Activated CD8-positive, alpha-beta memory T cell treated with anti-CD3 and anti-CD28 coated beads, Interleukin-2, amount 10 ng/mL, durations not matched to agents 7 days and 5 days (primary cell): ENCODE measurements around the gene CCND3. TPM values are rescaled to one million over a fixed set of nuclear protein-coding genes. Genes with fewer than 3 reads are reported as not detected.
"Not testable (repeated sequence)": the region's sequence is repeated elsewhere in the genome, so short reads cannot be mapped to it uniquely, and the experiment has no call there.

Experiments used
- ATAC-seq: fragments of 150-1000 bp; cut with Tn5 transposase; one replicate; pipeline ENCODE4 v1.10.0; 2021; ENCODE audit warnings: moderate library complexity
- CTCF ChIA-PET: fragments of 350-600 bp; sonication (Branson Sonifier 250); formaldehyde crosslinking; loops from one replicate; lab custom pipeline; 2021; ENCODE audit warnings: antibody characterized with exemption; lab: Charles Lee
- DNase-seq: peaks from one replicate; pipeline ENCODE4 v3.0.0-alpha.2; 2020
- H3K27ac Mint-ChIP-seq: one replicate; pipeline ENCODE4 v1.8.0; 2021; ENCODE audit warnings: mild to moderate bottlenecking, mixed read lengths
- H3K27me3 Mint-ChIP-seq: one replicate; pipeline ENCODE4 v1.8.0; 2021; ENCODE audit warnings: mixed read lengths
- H3K36me3 Mint-ChIP-seq: one replicate; pipeline ENCODE4 v1.8.0; 2021; ENCODE audit warnings: mild to moderate bottlenecking, mixed read lengths
- H3K4me1 Mint-ChIP-seq: one replicate; pipeline ENCODE4 v1.8.0; 2021; ENCODE audit warnings: mixed read lengths
- H3K4me3 Mint-ChIP-seq: one replicate; pipeline ENCODE4 v1.8.0; 2021; ENCODE audit warnings: mild to moderate bottlenecking, moderate library complexity, mixed read lengths
- H3K9me3 Mint-ChIP-seq: one replicate; pipeline ENCODE4 v1.8.0; 2022; ENCODE audit warnings: low read depth, mixed read lengths
- total RNA-seq, 2 experiments: library from RNA; stranded (reverse); gene quantifications; one replicate each; pipeline ENCODE4 v1.2.3, GENCODE V29; 2021

The CCND3 gene
- total RNA-seq, 2 experiments from 2014 or later, result 333 to 502 TPM

DNA sequence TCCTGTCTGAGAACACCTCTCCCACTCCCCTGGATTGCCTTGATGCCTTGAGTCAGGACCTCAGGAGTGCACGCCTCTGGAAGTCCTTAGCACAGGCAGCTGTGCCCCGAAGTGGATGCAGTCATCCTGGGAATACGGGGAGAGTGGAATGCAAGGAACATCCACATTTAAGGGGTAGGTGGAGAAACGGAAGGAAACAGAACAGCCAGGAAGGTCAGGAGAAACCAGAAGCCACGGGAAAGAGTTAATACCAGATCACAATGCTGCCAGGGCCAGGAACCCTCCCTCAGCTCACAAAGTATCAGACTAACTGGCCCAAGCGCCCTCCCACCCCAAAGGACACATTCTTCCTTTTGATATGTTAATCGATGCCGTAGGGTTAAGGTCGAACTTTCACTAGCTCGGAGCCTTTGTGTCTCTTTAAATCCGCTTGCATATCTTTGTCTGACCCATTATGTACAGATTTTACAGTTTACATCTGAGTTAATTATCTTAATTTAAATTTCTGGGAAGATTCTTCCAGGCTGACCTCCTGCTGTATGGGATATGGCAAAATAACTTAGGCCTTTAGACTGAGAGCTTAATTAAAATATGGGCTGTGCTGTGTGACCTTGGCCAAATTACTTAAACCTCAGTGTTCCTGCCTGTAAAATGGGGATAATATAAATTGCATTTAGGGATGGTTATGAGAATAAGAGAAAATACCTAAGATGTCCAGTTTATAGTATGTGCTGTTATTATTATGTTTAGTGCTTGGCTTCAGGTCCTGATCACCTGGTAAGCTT is 24.0 kb upstream of the CCND3 start:
- Mint-ChIP-seq H3K4me3 (no peak overlapping the region), H3K36me3 (peaks cover 9% of the 10 kb centered on the region), H3K27ac (no peak overlapping the region), H3K4me1 (peaks cover 48% of the 10 kb centered on the region), H3K27me3 (no peaks in the 10 kb centered on the region), H3K9me3 (no peaks in the 10 kb centered on the region)
- CTCF ChIA-PET, result interaction anchor here (2.2 kb wide), 1 partner anchor 26 kb away, joined by 5 read pairs; no protein-coding TSS in a partner anchor
- DNase-seq (no peak), ATAC-seq (no peak)

DNA sequence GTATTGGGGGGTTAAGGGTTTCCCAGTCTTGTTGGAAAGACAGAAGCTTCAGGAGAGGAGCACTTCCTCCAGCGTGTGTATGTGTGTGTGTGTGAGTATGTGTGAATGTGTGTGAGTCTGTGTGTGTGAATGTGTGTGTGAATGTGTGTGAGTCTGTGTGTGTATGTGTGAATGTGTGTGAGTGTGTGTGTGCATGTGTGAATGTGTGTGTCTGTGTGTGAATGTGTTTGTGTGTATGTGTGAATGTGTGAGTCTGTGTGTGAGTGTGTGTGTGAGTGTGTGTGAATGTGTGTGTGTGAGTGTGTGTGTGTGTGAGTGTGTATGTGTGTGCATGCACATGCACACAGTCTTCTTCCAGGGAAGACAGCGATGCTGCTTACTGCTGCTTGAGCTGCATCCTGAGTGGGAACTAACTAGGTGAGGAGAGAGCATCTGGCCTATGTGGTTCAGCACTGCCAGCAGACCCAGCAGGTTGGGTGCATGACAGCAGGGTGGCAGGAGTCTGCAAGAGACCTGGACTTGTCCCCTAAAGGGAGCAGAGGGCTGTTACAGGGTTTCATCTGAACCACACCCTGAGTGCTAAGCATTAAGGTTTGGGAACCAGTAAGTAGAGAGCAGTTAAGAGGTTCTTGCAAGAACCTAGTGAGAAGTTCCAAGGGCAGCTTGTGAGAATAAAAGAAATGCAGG is 22.7 kb upstream of the CCND3 start:
- no peaks in the 10 kb centered on the region for H3K27me3 Mint-ChIP-seq
- peak; percentile 40 for ATAC-seq

DNA sequence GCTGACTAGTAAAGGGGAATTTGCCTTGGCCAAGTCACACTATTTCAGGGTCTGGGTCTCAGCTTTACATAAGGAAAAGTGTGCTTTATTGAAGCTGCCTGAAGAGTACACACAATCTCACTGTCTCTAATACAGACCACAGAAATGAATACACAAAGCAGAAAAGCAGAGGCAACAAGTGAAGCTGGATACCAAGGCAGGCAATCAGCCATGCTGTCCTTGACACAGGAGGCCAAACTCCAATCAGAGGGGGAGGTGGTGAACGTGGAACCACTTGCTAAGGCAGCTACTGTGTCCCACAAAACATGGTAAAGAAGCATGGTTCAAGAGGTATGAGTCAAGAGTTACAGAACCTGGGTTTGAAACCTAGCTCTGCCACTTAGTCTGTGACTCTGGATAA is 21.8 kb upstream of the CCND3 start:
- no peak overlapping the region for H3K4me3 Mint-ChIP-seq
- H3K27me3 Mint-ChIP-seq, result no peaks in the 10 kb centered on the region
- H3K4me1 Mint-ChIP-seq, result peaks cover 58% of the 10 kb centered on the region
- H3K9me3 Mint-ChIP-seq, result no peaks in the 10 kb centered on the region
- CTCF ChIA-PET, result interaction anchor here (0.6 to 1.7 kb wide), 4 partner anchors 16 to 584 kb away, joined by 3 to 4 read pairs (median 3); no protein-coding TSS in a partner anchor
- ATAC-seq (no peak), DNase-seq (no peak)
- peak overlapping the region; percentile 59 for H3K27ac Mint-ChIP-seq
- peaks cover 12% of the 10 kb centered on the region for H3K36me3 Mint-ChIP-seq

More for the DNA sequence above, 22.7 kb upstream of the CCND3 start:
- no peak overlapping the region for H3K4me3 Mint-ChIP-seq
- DNase-seq, result peak; percentile 48
- H3K4me1 Mint-ChIP-seq, result peaks cover 49% of the 10 kb centered on the region
- H3K36me3 Mint-ChIP-seq, result peaks cover 7% of the 10 kb centered on the region
- CTCF ChIA-PET, result interaction anchor here (0.8 to 2.2 kb wide), 5 partner anchors 17 to 583 kb away, joined by 3 to 5 read pairs (median 3); no protein-coding TSS in a partner anchor
- H3K9me3 Mint-ChIP-seq, result no peaks in the 10 kb centered on the region
- H3K27ac Mint-ChIP-seq, result peak overlapping the region; percentile 2

GRCh38 chr6:41960028-41960427 is 18.4 kb upstream of the CCND3 start:
- H3K36me3 Mint-ChIP-seq, result peaks cover 12% of the 10 kb centered on the region
- H3K4me1 Mint-ChIP-seq, result peaks cover 63% of the 10 kb centered on the region
- ATAC-seq, result no peak
- CTCF ChIA-PET, result interaction anchor here (1.2 to 2.6 kb wide), 2 partner anchors 10 to 12 kb away, joined by 4 to 7 read pairs; no protein-coding TSS in a partner anchor
- no peak for DNase-seq
- H3K27ac Mint-ChIP-seq, result peak overlapping the region; percentile 8
- no peak overlapping the region for H3K4me3 Mint-ChIP-seq
- H3K27me3 Mint-ChIP-seq, result no peaks in the 10 kb centered on the region
- H3K9me3 Mint-ChIP-seq, result no peaks in the 10 kb centered on the region

DNA sequence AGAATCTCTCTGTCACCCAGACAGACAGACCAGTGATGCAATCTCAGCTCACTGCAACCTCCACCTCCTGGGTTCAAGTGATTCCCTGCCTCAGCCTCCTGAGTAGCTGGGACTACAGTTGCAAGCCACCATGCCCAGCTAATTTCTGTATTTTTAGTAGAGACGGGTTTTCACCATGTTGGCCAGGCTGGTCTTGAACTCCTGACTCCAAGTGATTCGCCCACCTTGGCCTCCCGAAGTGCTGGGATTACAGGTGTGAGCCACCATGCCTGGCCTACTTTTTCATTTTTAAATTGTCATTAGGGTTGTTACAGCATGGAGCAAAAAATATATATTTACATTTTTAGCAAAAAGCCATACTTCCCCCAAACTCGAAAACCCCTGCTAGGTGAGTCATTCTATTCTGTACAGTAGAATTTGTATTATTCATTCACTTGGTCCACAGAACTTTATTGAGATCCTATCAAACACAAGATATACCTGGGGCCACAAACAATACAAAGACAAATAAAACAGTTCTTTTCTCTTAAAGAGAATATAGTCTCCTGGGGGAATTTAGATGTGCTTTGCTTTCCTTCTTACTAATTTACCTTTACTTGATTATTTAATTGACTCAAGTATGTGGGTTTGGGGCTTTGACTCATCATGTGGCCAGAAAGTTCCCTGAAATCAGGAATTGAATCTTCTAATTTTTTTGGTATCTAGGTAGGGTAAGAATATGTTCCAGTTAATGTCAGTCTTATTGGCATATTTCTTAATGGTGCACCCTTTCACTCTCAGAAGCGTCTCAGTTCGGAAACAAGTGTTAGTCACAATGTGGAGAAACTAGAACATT is 16.6 kb upstream of the CCND3 start:
- H3K4me3 Mint-ChIP-seq, result no peak overlapping the region
- no peaks in the 10 kb centered on the region for H3K27me3 Mint-ChIP-seq
- ATAC-seq (peak; percentile 78), DNase-seq (peak; percentile 47)
- H3K9me3 Mint-ChIP-seq, result no peaks in the 10 kb centered on the region
- peaks cover 12% of the 10 kb centered on the region for H3K36me3 Mint-ChIP-seq
- CTCF ChIA-PET, result interaction anchor here (0.9 kb wide), 1 partner anchor 14 kb away, joined by 4 read pairs; no protein-coding TSS in a partner anchor
- H3K27ac Mint-ChIP-seq, result peak overlapping the region; percentile 77
- H3K4me1 Mint-ChIP-seq, result peaks cover 52% of the 10 kb centered on the region

- Mint-ChIP-seq H3K9me3 (no peaks in the 10 kb centered on the region), H3K36me3 (peaks cover 11% of the 10 kb centered on the region), H3K27me3 (no peaks in the 10 kb centered on the region), H3K4me3 (no peak overlapping the region), H3K27ac (no peak overlapping the region), H3K4me1 (peaks cover 48% of the 10 kb centered on the region)
- ATAC-seq, result no peak
- DNase-seq, result no peak
- CTCF ChIA-PET, result interaction anchor here (1.5 kb wide), 1 partner anchor 88 kb away, joined by 3 read pairs; no protein-coding TSS in a partner anchor
Measured at GRCh38 chr6:41957117-41957516, 15.5 kb upstream of the CCND3 start.

DNA sequence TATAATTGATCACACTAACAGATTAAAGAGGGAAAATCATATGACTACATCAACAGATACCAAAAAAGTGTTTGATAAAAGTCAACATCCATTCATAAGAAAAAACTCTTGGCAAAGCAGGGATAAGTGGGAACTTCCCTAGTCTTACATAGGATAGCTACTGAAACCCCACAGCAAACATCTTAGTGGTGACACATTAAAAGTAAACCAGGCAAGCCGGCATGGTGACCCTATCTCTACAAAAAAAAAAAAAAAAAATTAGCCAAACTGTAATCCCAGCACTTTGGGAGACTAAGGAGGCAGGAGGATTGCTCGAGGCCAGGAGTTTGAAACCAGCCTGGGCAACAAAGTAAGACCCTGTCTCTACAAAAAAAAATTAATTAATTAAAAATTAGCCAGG is 13.8 kb upstream of the CCND3 start:
- H3K27ac Mint-ChIP-seq, result no peak overlapping the region
- DNase-seq (no peak), ATAC-seq (no peak)
- peaks cover 6% of the 10 kb centered on the region for H3K36me3 Mint-ChIP-seq
- H3K27me3 Mint-ChIP-seq, result no peaks in the 10 kb centered on the region
- no peak overlapping the region for H3K4me3 Mint-ChIP-seq
- CTCF ChIA-PET, result interaction anchor here (1.4 kb wide), 1 partner anchor 33 kb away, joined by 3 read pairs; no protein-coding TSS in a partner anchor
- H3K9me3 Mint-ChIP-seq, result no peaks in the 10 kb centered on the region
- H3K4me1 Mint-ChIP-seq, result peaks cover 34% of the 10 kb centered on the region

DNA sequence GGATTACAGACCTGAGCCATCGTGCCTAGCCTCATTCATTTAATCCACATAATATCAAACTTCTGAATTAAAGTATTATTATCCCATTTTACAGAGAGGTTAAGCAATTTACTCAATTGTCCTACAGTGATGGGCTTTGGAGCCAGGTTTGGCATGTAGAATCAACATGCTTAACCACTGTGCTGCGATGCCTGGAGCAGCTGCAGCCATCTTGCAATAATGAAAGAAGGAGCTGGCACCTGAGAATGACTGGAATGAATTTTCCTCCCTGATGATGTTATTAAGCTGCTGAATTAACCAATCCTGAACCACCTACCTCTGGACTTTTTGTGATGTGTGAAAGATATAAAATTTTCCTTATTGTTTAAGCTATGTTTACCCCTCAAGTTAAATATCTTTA is 13.1 kb upstream of the CCND3 start:
- no peak overlapping the region for H3K4me3 Mint-ChIP-seq
- H3K4me1 Mint-ChIP-seq, result peaks cover 29% of the 10 kb centered on the region
- H3K27ac Mint-ChIP-seq, result no peak overlapping the region

GRCh38 chr6:41947581-41948220 is 6.1 kb upstream of the CCND3 start:
- H3K36me3 Mint-ChIP-seq, result no peaks in the 10 kb centered on the region
- CTCF ChIA-PET, result interaction anchor here (1.2 to 1.7 kb wide), 4 partner anchors 9 to 161 kb away, joined by 3 to 5 read pairs (median 4); partner anchors contain the start of gene TOMM6
- H3K27me3 Mint-ChIP-seq, result no peaks in the 10 kb centered on the region
- no peaks in the 10 kb centered on the region for H3K9me3 Mint-ChIP-seq
- ATAC-seq (no peak), DNase-seq (no peak)
- H3K4me3 Mint-ChIP-seq, result no peak overlapping the region
- no peak overlapping the region for H3K27ac Mint-ChIP-seq
- peaks cover 31% of the 10 kb centered on the region for H3K4me1 Mint-ChIP-seq

More for the DNA sequence above, 13.1 kb upstream of the CCND3 start:
- ATAC-seq (no peak), DNase-seq (no peak)
- CTCF ChIA-PET, result interaction anchor here (1.4 kb wide), 1 partner anchor 32 kb away, joined by 3 read pairs; no protein-coding TSS in a partner anchor
- Mint-ChIP-seq H3K9me3 (no peaks in the 10 kb centered on the region), H3K27me3 (no peaks in the 10 kb centered on the region), H3K36me3 (peaks cover 6% of the 10 kb centered on the region)

- CTCF ChIA-PET, result interaction anchor here (1.0 to 19.6 kb wide), 3 partner anchors 20 to 101 kb away, joined by 4 to 420 read pairs (median 177); partner anchors contain the start of genes BYSL, MED20 and TAF8
- Mint-ChIP-seq H3K9me3 (no peaks in the 10 kb centered on the region), H3K4me1 (peaks cover 44% of the 10 kb centered on the region), H3K36me3 (peaks cover 25% of the 10 kb centered on the region), H3K27me3 (no peaks in the 10 kb centered on the region), H3K27ac (no peak overlapping the region), H3K4me3 (no peak overlapping the region)
- DNase-seq (no peak), ATAC-seq (no peak)
Measured at GRCh38 chr6:41943456-41943855, 1.8 kb upstream of the CCND3 start.

DNA sequence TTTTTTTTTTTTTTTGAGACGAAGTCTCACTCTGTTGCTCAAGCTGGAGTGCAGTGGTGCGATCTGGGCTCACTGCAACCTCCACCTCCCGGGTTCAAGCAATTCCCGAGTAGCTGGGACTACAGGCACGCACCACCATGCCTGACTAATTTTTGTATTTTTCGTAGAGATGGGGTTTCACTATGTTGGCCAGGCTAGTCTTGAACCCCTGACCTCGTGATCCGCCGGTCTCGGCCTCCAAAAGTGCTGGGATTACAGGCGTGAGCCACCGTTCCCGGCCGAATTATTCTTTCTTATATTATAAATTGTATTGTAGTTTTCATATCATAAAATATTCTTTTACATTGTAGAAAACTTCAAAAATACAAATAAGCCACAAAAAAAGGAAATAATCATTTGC is 1.3 kb upstream of the CCND3 start:
- Mint-ChIP-seq H3K4me1 (peaks cover 48% of the 10 kb centered on the region), H3K27ac (peak overlapping the region; percentile 89), H3K4me3 (peak overlapping the region; percentile 86), H3K36me3 (peaks cover 30% of the 10 kb centered on the region)
- DNase-seq, H3K9me3 Mint-ChIP-seq, H3K27me3 Mint-ChIP-seq, ATAC-seq: not testable (repeated sequence)
- CTCF ChIA-PET, result interaction anchor here (1.0 to 19.6 kb wide), 9 partner anchors 11 to 157 kb away, joined by 3 to 420 read pairs (median 4); partner anchors contain the start of genes BYSL, MED20, TAF8 and TOMM6
